CD8-positive, alpha-beta memory T cell (primary cell): ENCODE results near the gene MOSPD3. TPM values are rescaled to one million over a fixed set of nuclear protein-coding genes. Genes with fewer than 3 reads are reported as not detected.
"Not testable (repeated sequence)": the region's sequence is repeated elsewhere in the genome, so short reads cannot be mapped to it uniquely, and the experiment has no call there.

Source experiments
- CTCF ChIA-PET: fragments of 350-600 bp; sonication (Branson Sonifier 250); formaldehyde crosslinking; loops from one replicate; lab custom pipeline; 2021; ENCODE audit warnings: antibody characterized with exemption; lab: Charles Lee
- POLR2A ChIA-PET: fragments of 350-600 bp; sonication (Branson Sonifier 250); formaldehyde crosslinking; loops from one replicate; lab custom pipeline; 2021; ENCODE audit warnings: antibody characterized with exemption; lab: Charles Lee
- DNase-seq, 5 donors: peaks; one replicate each; pipeline versions ENCODE4 v3.0.0 to v3.0.0-alpha.2; 2020 to 2022; ENCODE audit warnings: mixed read lengths in 1 of 5
- H3K27ac ChIP-seq: one replicate; pipeline ENCODE4 v1.7.0; 2013; ENCODE audit warnings: low read depth, mild to moderate bottlenecking, low read length, moderate library complexity
- H3K27me3 ChIP-seq: 2 replicates; pipeline ENCODE4 v1.7.0; 2013; ENCODE audit warnings: low read length, mild to moderate bottlenecking; ENCODE audit not compliant: insufficient read depth, poor library complexity, severe bottlenecking
- H3K36me3 ChIP-seq: 2 replicates; pipeline ENCODE4 v1.7.0; 2013; ENCODE audit warnings: mild to moderate bottlenecking, low read length, moderate library complexity; ENCODE audit not compliant: insufficient read depth
- H3K4me1 ChIP-seq: 2 replicates; pipeline ENCODE4 v1.7.0; 2013; ENCODE audit warnings: mild to moderate bottlenecking, low read length, moderate library complexity; ENCODE audit not compliant: insufficient read depth
- H3K4me3 ChIP-seq: 2 replicates; pipeline ENCODE4 v1.7.0; 2013; ENCODE audit warnings: mild to moderate bottlenecking, low read length
- H3K9me3 ChIP-seq: 2 replicates; pipeline ENCODE4 v1.7.0; 2013; ENCODE audit warnings: mild to moderate bottlenecking, low read length
- H3K27ac Mint-ChIP-seq, 8 donors: one replicate each; pipeline ENCODE4 v1.8.0; 2020 to 2021; ENCODE audit warnings: mixed read lengths in 8 of 8, mild to moderate bottlenecking in 6 of 8, inconsistent platforms in 3 of 8, moderate library complexity in 3 of 8
- H3K27me3 Mint-ChIP-seq, 2 donors: one replicate each; pipeline ENCODE4 v1.8.0; 2020 to 2021; ENCODE audit warnings: mixed read lengths in 2 of 2, mild to moderate bottlenecking in 1 of 2, moderate library complexity in 1 of 2
- H3K36me3 Mint-ChIP-seq, 3 donors: one replicate each; pipeline ENCODE4 v1.8.0; 2020 to 2021; ENCODE audit warnings: mixed read lengths in 3 of 3, inconsistent platforms in 1 of 3, mild to moderate bottlenecking in 1 of 3
- H3K4me1 Mint-ChIP-seq, 3 donors: one replicate each; pipeline ENCODE4 v1.8.0; 2020 to 2021; ENCODE audit warnings: mixed read lengths in 3 of 3, inconsistent platforms in 1 of 3, mild to moderate bottlenecking in 1 of 3
- H3K4me3 Mint-ChIP-seq, 7 donors: one replicate each; pipeline ENCODE4 v1.8.0; 2020 to 2021; ENCODE audit warnings: mixed read lengths in 7 of 7, mild to moderate bottlenecking in 6 of 7, moderate library complexity in 4 of 7, inconsistent platforms in 2 of 7
- H3K9me3 Mint-ChIP-seq, 5 donors: one replicate each; pipeline ENCODE4 v1.8.0; 2020 to 2022; ENCODE audit warnings: mixed read lengths in 5 of 5, mild to moderate bottlenecking in 3 of 5, moderate library complexity in 2 of 5, inconsistent platforms in 1 of 5
- polyA plus RNA-seq: library from polyadenylated mRNA; unstranded; fragments of 300-500 nt; fragmentation: Illumina TruSeq; gene quantifications from one replicate; pipeline ENCODE4 v1.2.3, GENCODE V29; 2021
- total RNA-seq, 2 experiments: library from RNA; stranded (reverse); gene quantifications; one replicate each; pipeline ENCODE4 v1.2.3, GENCODE V29; 2021

Gene MOSPD3
- total RNA-seq (10 to 100 TPM; 16.2 to 16.3 TPM), polyA plus RNA-seq (29.7 TPM)

- ChIA-PET POLR2A (interaction anchor here (0.7 to 3.5 kb wide), 16 partner anchors 15 to 183 kb away, joined by 3 to 31 read pairs (median 10); partner anchors contain the start of genes FBXO24, GNB2, LRCH4 and MEPCE), CTCF (interaction anchor here (0.7 to 3.4 kb wide), 20 partner anchors 9 to 240 kb away, joined by 3 to 21 read pairs (median 6); partner anchors contain the start of genes FBXO24, GIGYF1, LRCH4 and POP7)
- H3K27me3 ChIP-seq: no peaks in the 10 kb centered on the region
- H3K4me1 ChIP-seq: peaks cover 19% of the 10 kb centered on the region
- no peaks in the 10 kb centered on the region for H3K27me3 Mint-ChIP-seq
- peak within 1 kb of the TSS; percentile 94 to 100 (median 100) for H3K27ac Mint-ChIP-seq
- peaks cover 20 to 24% (median 23%) of the 10 kb centered on the region in 3 donors for H3K4me1 Mint-ChIP-seq
- no peaks in the 10 kb centered on the region for H3K9me3 ChIP-seq
- DNase-seq: peak; percentile 96 to 98 (median 98)
- H3K4me3 ChIP-seq: peak within 1 kb of the TSS; percentile 99
- H3K36me3 ChIP-seq: no peaks in the 10 kb centered on the region
- no peaks in the 10 kb centered on the region for H3K9me3 Mint-ChIP-seq
- peaks cover 0 to 10% (median 7%) of the 10 kb centered on the region in 3 donors for H3K36me3 Mint-ChIP-seq
- H3K4me3 Mint-ChIP-seq: peak within 1 kb of the TSS; percentile 91 to 100 (median 99)
- peak within 1 kb of the TSS; percentile 99 for H3K27ac ChIP-seq
These were observed at the start of gene MOSPD3 for GRCh38 chr7:100611983-100612729. TSS of gene MOSPD3 (plus strand) at chr7:100612540. CDS start at chr7:100612792, 252 bp downstream.

GRCh38 chr7:100563100-100563564, 49.2 kb upstream of the MOSPD3 start:
- H3K27me3 ChIP-seq: no peaks in the 10 kb centered on the region
- peaks cover 25% of the 10 kb centered on the region for H3K4me1 ChIP-seq
- H3K4me3 Mint-ChIP-seq: no peak overlapping the region
- CTCF ChIA-PET: interaction anchor here (0.6 to 16.7 kb wide), 23 partner anchors 8 to 289 kb away, joined by 3 to 174 read pairs (median 5); partner anchors contain the start of genes AGFG2, FBXO24, LRCH4 and MOSPD3
- POLR2A ChIA-PET: no interaction called here
- DNase-seq: no peak
- peaks cover 5% of the 10 kb centered on the region for H3K36me3 ChIP-seq
- peaks cover 14 to 27% (median 19%) of the 10 kb centered on the region in 3 donors for H3K4me1 Mint-ChIP-seq
- H3K27ac ChIP-seq: no peak overlapping the region
- peaks cover 0 to 1% of the 10 kb centered on the region in 2 donors for H3K27me3 Mint-ChIP-seq
- no peaks in the 10 kb centered on the region for H3K9me3 Mint-ChIP-seq
- no peak overlapping the region for H3K4me3 ChIP-seq
- peak overlapping the region in 1 of 8 donors; percentile 29 for H3K27ac Mint-ChIP-seq
- peaks cover 0 to 56% (median 6%) of the 10 kb centered on the region in 3 donors for H3K36me3 Mint-ChIP-seq
- H3K9me3 ChIP-seq: no peaks in the 10 kb centered on the region

GRCh38 chr7:100563809-100564400, 48.4 kb upstream of the MOSPD3 start:
- H3K27me3 Mint-ChIP-seq: peaks cover 0 to 1% of the 10 kb centered on the region in 2 donors
- POLR2A ChIA-PET: interaction anchor here (0.7 to 2.6 kb wide), 4 partner anchors 9 to 123 kb away, joined by 3 to 10 read pairs (median 4); partner anchors contain the start of genes FBXO24 and LRCH4
- peaks cover 18 to 35% (median 25%) of the 10 kb centered on the region in 3 donors for H3K4me1 Mint-ChIP-seq
- H3K4me1 ChIP-seq: peaks cover 33% of the 10 kb centered on the region
- H3K4me3 ChIP-seq: no peak overlapping the region
- H3K36me3 ChIP-seq: peaks cover 5% of the 10 kb centered on the region
- H3K4me3 Mint-ChIP-seq: no peak overlapping the region
- H3K27me3 ChIP-seq: no peaks in the 10 kb centered on the region
- no peak overlapping the region for H3K27ac ChIP-seq
- DNase-seq: peak; percentile 68 to 88 (median 77)
- peaks cover 0 to 51% (median 5%) of the 10 kb centered on the region in 3 donors for H3K36me3 Mint-ChIP-seq
- no peaks in the 10 kb centered on the region for H3K9me3 Mint-ChIP-seq
- H3K27ac Mint-ChIP-seq: peak overlapping the region in 4 of 8 donors; percentile 40 to 88 (median 66)
- no peaks in the 10 kb centered on the region for H3K9me3 ChIP-seq
- CTCF ChIA-PET: interaction anchor here (0.6 to 16.7 kb wide), 29 partner anchors 9 to 288 kb away, joined by 3 to 174 read pairs (median 5); partner anchors contain the start of genes AGFG2, FBXO24, LRCH4 and MOSPD3

GRCh38 chr7:100564405-100564804, 47.9 kb upstream of the MOSPD3 start:
- POLR2A ChIA-PET: interaction anchor here (0.6 to 2.6 kb wide), 5 partner anchors 8 to 123 kb away, joined by 3 to 10 read pairs (median 5); partner anchors contain the start of genes FBXO24 and LRCH4

GRCh38 chr7:100565133-100565571, 47.2 kb upstream of the MOSPD3 start:
- H3K4me1 ChIP-seq: peaks cover 34% of the 10 kb centered on the region
- H3K27ac Mint-ChIP-seq: peak overlapping the region in 1 of 8 donors; percentile 84
- H3K27ac ChIP-seq: no peak overlapping the region
- H3K27me3 Mint-ChIP-seq: peaks cover 0 to 1% of the 10 kb centered on the region in 2 donors
- H3K4me3 Mint-ChIP-seq: no peak overlapping the region
- no peaks in the 10 kb centered on the region for H3K9me3 Mint-ChIP-seq
- ChIA-PET POLR2A (interaction anchor here (0.5 to 2.6 kb wide), 5 partner anchors 16 to 87 kb away, joined by 3 to 10 read pairs (median 5); partner anchors contain the start of genes FBXO24 and LRCH4), CTCF (interaction anchor here (1.0 to 16.7 kb wide), 14 partner anchors 13 to 287 kb away, joined by 3 to 174 read pairs (median 8); partner anchors contain the start of genes FBXO24, LRCH4, MOSPD3 and NYAP1)
- H3K27me3 ChIP-seq: no peaks in the 10 kb centered on the region
- DNase-seq: no peak
- H3K36me3 Mint-ChIP-seq: peaks cover 0 to 41% (median 3%) of the 10 kb centered on the region in 3 donors
- no peak overlapping the region for H3K4me3 ChIP-seq
- peaks cover 17 to 36% (median 26%) of the 10 kb centered on the region in 3 donors for H3K4me1 Mint-ChIP-seq
- H3K9me3 ChIP-seq: no peaks in the 10 kb centered on the region
- peaks cover 5% of the 10 kb centered on the region for H3K36me3 ChIP-seq

More at GRCh38 chr7:100564405-100564804, 47.9 kb upstream of the MOSPD3 start:
- H3K4me3 ChIP-seq, H3K27ac ChIP-seq, DNase-seq, H3K4me3 Mint-ChIP-seq, H3K9me3 Mint-ChIP-seq, H3K9me3 ChIP-seq, H3K27me3 ChIP-seq, H3K27me3 Mint-ChIP-seq, H3K36me3 ChIP-seq: not testable (repeated sequence)
- peaks cover 34% of the 10 kb centered on the region for H3K4me1 ChIP-seq
- Mint-ChIP-seq H3K36me3 (peaks cover 0 to 46% (median 5%) of the 10 kb centered on the region in 3 donors), H3K27ac (peak overlapping the region in 2 of 8 donors; percentile 61 to 73), H3K4me1 (peaks cover 18 to 36% (median 28%) of the 10 kb centered on the region in 3 donors)
- CTCF ChIA-PET: interaction anchor here (0.5 to 16.7 kb wide), 29 partner anchors 8 to 288 kb away, joined by 3 to 174 read pairs (median 5); partner anchors contain the start of genes AGFG2, FBXO24, LRCH4 and MOSPD3

GRCh38 chr7:100566018-100566531, 46.3 kb upstream of the MOSPD3 start:
- Mint-ChIP-seq H3K4me3 (no peak overlapping the region), H3K36me3 (peaks cover 0 to 38% (median 3%) of the 10 kb centered on the region in 3 donors), H3K27me3 (peaks cover 0 to 1% of the 10 kb centered on the region in 2 donors), H3K9me3 (no peaks in the 10 kb centered on the region), H3K4me1 (peaks cover 20 to 43% (median 27%) of the 10 kb centered on the region in 3 donors), H3K27ac (peak overlapping the region in 6 of 8 donors; percentile 38 to 88 (median 76))
- Histone ChIP-seq H3K36me3 (peaks cover 5% of the 10 kb centered on the region), H3K27me3 (no peaks in the 10 kb centered on the region), H3K4me1 (peaks cover 44% of the 10 kb centered on the region), H3K27ac (no peak overlapping the region), H3K4me3 (no peak overlapping the region), H3K9me3 (no peaks in the 10 kb centered on the region)
- no peak for DNase-seq
- POLR2A ChIA-PET: interaction anchor here (0.9 to 2.6 kb wide), 4 partner anchors 15 to 30 kb away, joined by 3 to 10 read pairs (median 6); partner anchors contain the start of genes FBXO24 and LRCH4
- CTCF ChIA-PET: interaction anchor here (0.9 to 16.7 kb wide), 10 partner anchors 12 to 286 kb away, joined by 3 to 174 read pairs (median 13); partner anchors contain the start of genes FBXO24, LRCH4, NYAP1 and POP7
